ENCODE measurements around the gene RFX4.
"Not testable (repeated sequence)": the region's sequence is repeated elsewhere in the genome, so short reads cannot be mapped to it uniquely, and the experiment has no call there.

Gene RFX4

DNA sequence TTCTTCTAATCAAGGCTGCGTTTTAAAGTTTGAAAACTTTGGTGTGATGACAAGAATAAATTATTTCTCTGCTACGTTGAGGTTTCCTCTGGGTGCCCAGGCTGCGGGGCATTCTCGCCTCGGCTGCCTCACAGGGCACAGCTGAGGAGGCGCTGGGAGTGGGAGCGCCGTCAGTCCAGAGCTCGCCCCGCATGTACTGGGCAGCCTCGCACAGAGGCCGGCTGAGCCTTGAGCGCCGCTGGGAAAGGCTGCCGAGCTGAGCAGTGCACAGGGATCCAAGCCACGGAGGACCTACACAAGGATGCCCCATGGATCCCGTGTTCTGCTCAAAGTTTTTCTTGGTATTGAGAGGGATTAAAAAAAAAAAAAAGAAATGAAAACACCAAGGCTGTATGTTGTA is 11.6 kb downstream of the RFX4 start:
- DNase-seq: no peak

DNA sequence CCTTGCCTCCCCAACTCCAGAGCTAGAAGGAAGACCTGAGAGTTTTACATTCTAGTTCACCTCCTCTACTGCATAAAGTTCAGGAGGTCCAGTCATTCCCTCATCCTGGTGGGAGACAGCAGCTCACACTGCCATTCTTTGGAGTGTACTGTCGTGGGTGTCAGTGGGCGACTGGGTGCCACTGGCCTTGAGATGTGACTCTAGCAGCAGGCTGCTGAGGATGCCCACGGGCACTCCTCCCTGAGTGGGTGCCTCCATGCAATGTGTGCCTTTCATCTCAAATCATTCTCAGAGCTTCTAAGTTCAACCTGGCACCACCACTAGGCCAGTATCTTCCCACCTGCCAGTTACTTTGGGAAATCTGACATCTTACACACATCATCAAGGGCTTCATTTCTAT is 12.5 kb downstream of the RFX4 start:
- no peak for DNase-seq

DNA sequence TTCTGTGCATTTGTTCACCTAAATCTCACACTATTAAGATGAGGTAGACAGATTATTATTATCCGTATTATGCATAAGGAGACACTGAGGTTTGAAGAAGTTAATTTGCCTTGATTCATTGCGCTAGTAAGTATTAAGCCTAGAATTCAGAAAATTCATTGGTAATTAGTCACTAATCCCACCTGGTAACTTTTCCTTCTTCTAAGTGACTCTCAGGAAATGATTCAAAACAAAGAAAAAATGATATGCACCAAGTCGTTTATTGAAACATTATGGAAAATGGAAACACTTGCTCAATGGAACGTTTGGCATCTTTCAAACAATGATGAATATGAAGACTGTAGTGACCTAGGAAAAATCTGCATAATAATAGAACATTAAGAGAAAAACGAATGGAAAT is 15.2 kb downstream of the RFX4 start:
- no peak for DNase-seq

DNA sequence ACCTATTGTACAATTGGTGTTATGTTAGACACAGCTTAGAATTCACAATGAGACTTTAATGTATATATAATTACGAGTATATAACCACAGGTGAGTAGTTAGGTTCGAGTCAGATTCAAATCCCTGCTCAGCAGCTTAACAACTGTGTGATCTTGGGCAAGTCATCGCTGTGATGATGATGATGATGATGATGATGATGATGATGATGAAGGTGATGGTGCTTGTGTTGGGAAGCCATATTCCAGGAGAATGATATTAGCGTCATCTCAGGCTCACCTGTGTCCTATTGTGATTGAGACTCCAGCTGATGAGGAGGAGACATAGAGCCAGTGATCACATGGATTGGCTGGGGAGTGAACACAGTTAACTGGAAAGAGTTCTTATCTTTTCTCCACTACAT is 16.5 kb downstream of the RFX4 start:
- no peak for DNase-seq

DNA sequence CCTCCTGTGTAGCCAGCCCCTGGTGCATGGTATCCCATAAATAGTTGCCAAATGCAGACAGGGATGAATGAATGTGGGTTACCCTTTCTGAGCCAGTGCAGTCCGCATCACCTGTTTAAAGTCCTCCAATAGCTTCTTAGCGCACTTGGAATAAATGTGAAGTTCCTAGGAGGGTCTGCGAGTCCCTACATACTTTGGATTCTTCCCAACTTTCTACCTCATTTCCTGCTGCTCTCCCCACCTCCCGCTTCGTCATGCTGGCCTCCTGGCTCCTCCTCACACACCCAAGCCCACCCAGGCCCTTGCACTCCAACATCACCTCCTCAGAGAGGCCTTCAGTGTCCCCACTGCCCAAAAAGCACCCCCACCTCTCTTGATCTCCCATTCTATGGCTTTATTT is 17.7 kb downstream of the RFX4 start:
- DNase-seq: no peak

DNA sequence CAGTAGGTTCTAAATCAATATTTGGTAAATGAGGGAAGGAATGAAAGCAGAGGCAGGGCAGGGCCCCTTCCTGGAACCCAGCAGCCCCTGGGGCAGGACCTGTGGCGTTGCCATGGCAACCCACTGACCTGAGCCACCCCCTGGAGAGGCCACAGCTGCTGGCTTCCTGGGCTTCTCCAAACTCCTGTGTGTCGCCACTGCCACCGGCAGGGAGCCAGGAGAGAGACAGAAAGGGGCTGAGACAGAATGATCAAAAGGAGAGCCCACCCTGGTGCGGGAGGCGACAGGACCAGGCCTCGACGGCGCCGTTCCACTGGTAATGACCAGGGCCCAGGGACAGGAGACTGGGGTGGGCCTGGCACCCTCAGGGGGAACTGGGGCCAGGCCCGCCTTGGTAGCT is 18.2 kb downstream of the RFX4 start:
- DNase-seq: no peak

DNA sequence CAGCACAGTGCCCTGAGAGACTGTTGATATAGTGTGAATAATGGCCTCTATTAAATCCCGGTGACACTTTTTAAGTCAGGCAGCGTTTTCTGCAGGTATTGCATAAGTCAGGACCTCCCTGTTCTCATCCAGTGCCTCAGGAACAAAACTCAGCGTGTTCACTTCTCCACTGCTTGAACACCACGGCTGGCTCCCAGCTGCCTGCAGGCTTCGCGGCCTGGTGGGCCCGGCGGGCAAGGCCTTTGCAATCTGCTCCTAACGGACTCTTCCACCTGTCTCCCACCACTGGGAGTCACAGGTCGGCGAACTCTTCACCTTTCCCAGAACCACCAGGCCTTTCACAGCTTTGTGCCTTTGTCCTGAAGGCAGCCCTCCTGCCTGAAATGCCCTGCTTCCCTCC is 18.7 kb downstream of the RFX4 start:
- DNase-seq: no peak

DNA sequence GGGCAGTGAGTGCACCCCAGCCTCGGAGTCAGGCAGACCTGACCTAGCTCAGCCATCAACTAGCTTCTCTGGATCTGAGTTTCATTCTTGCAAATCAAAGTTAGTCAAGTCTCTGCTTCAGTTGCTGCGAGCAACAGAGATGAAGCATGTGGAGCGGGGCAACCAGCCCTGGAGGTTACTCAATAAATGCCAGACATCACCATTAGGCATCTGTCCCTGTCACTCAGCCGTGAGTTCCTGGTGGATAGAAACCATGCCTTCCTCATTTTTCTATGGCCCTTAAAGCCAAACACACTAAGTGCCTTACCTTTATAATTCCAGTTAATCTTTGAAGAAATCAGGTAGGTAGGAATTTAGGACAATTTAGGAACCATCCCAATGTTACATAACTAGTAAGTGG is 19.3 kb downstream of the RFX4 start:
- DNase-seq: no peak

DNA sequence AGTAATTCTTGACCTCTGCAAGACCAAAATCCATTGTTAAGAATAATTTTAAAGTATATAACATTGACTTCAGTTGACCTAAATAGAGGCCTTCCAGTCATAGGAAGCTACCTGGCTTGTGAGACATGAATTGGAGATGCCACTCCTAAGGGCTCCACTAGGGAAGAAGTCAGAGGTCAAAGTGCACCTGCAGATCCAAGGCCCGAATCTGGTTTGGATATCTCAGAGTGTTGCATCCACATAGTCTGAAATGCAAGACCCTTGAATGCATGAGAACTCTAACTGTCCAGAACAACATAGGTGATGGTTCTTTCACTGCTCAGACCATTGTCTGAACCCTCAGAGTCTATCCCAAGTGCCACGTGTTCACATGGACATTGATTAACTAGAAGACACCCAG is 22.4 kb downstream of the RFX4 start:
- no peak for DNase-seq

DNA sequence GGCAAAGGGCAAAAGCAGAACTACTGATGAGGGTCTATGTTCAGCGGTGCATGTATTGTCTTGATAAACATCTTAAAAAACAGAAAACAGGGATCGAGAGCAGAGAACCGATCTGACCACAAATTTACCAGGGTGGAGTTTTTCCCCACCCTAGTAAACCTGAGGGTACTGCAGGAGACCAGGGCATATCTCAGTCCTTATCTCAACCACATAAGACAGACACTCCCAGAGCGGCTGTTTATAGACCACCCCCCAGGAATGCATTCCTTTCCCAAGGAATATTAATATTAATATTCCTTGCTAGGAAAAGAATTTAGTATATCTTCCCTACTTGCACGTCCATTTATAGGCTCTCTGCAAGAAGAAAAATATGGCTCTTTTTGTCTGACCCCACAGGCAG is 37.8 kb downstream of the RFX4 start:
- not testable (repeated sequence) for DNase-seq

DNA sequence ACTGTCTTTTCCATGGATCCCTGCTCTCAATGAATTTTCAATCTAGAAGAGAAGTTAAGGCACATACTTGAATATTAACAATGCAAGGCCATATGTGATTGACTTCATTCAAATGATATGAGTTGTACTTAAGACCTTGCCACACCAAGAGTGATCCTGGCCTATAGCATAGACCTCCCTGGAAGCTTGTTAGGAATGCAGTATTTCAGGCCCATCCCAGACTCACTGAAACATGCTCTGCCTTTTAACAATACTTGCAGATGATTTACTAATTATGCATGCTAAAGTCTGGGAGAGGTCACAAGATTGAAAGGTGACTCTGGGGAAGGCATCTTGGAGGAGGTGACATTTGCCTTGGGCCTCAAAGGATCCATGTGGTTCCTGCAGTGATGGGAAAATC is 43.2 kb downstream of the RFX4 start:
- DNase-seq: no peak

DNA sequence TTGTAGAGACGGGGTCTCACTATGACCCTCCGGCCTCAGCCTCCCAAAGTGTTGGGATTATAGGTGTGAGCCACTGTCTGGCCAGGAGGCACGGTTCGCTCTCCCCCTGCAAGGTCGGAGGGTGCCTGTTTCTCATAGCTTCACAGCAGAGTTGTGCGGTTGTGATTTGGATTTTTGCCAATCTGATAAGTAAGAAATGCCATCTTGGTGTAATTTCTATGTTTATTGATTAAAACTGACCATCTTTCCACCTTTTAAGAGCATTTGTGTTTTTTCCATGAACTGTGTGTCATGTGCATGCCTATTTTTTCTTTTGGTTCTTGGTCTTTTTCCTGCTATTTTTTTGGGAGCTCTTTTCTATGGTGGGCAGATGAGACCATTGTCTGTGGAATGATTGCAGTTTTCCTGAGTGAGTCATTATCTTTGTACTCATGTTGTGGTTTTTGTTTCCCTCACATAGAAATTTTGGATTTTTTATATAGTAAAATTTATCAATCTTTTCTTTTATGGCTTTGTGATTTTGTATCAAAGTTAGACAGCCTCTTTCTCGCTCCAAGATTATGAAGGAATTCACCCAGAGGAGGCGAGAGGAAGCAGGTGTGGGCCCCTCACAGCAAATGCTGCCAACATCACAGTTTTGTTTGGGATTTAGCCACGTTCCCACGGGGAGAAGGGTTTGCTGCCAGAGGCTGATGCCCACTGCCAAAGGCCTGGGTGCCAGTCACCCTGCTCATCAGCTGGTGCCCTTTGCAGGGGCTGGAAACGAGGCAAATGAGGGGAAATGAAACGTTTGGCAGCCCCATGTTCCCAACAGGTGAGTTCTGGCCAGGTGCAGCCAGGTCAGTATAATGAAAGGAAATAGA is 47.2 kb downstream of the RFX4 start:
- no peak for DNase-seq

DNA sequence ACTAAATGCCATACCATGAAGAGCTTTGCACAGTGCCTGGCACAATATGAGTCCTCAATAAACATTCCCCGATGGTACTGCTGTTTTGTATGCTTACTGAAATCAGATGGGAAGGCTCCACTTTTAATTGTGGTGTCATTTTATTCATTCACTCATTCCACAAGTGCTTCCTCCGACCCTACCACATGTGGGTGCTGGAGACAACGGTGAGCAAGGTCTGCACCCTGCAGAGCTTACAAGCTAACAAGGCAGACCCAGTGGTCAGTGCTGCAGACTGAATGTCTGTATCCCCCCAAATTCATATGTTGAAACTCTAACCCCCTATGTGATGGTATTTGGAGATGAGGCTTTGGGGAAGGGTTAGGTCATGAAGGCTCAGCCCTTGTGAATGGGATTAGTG is 48.3 kb downstream of the RFX4 start:
- DNase-seq: no peak

DNA sequence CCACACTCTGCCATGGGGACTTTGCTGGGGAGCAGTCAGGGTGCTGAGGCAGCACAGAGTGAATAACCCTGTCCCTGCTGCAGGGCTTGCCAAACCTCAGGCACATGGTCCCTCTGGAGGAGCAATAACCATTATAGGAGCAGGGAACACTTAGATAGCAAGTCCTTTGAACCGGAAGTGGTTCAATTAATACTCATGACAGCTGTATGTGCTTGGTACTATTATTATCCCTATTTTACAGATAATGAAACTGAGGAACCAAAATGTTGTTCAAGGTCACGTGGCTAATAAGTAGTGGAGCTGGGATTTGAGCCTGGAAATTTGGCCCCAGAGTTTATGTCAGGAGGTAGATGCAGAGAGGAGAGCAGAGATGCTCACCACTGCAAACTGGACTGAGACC is 49.0 kb downstream of the RFX4 start:
- DNase-seq: no peak

DNA sequence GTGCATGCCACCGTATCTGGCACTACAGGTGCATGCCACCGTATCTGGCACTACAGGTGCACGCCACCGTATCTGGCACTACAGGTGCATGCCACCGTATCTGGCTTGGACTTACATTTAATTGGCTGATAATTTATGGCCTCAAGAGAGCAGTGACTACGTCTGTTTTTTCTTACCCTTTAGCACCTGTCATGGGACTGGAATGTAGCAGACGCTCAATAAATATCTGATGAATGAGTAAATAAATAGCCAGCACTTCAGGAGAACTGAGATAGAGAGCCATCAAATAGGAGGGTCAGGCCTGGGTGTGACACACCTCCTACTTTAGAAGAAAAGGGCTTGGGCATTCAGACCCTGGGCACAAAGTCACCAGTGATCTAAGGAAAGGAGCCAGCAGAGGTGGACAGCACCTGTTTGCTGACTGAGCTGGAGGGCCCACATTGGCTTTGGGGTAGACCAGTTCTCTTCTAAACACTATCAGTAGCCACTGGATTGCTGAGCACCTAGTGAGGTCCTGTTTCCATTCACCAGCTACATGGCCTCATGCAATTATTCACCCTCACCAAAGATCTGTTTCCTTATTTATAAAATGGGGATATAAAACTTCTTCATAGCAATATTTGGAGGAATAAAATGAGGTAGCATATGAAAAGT is 50.1 kb downstream of the RFX4 start:
- DNase-seq: no peak

DNA sequence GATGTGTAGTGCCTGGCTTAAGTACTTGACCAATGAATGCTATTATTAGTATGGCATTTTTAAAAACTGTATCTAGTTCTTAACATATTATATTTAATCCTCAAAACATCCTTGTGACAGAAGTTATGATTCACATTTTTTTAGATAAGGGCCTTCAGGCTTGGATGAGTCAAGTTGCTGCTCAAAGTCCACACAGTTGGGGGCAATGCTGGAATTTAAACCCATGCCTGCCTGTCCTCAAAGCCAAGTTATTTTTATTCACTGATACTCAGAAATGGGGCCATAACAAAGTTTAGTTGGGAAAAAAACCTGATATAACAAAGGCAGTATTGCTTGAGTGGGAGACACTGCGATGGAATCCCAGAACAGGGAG is 50.6 kb downstream of the RFX4 start:
- no peak for DNase-seq

DNA sequence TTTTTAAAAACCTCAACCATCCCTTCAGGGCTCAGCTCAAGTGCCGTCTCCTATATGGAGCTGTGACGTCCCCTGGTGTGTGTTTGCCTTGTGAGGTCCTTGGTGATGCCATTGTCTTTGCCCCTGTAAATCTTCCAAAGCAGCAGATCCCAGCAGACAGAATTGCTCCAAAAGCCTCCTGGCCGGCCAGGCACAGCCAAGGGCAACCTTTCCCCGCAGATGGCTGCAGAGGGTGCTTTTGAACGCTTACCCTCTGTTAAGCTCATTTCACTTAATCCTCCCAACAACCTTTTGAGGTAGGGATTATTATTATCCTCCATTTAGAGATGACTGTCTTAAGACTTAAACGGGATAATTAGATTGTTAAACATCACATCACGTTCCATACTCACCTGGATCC is 51.4 kb downstream of the RFX4 start:
- no peak for DNase-seq

DNA sequence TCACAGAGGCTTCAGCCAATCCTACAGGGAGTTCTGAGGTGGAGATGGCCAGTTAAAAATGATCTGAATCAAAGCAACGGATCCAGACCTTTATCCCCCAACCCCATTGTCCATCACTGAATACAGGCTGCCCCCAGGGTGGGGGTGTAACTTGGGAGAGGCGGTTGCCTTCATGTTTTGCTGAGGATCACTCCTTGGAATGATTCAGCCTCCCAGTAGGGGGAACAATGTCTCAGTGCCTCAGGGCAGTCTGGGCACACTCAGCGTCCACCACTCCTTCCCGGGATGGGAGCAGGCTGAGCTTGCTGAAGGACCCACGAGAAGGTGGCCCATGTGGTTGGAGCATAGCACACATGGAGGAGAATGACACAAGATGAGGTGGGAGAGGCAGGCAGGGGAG is 60.2 kb downstream of the RFX4 start:
- no peak for DNase-seq

DNA sequence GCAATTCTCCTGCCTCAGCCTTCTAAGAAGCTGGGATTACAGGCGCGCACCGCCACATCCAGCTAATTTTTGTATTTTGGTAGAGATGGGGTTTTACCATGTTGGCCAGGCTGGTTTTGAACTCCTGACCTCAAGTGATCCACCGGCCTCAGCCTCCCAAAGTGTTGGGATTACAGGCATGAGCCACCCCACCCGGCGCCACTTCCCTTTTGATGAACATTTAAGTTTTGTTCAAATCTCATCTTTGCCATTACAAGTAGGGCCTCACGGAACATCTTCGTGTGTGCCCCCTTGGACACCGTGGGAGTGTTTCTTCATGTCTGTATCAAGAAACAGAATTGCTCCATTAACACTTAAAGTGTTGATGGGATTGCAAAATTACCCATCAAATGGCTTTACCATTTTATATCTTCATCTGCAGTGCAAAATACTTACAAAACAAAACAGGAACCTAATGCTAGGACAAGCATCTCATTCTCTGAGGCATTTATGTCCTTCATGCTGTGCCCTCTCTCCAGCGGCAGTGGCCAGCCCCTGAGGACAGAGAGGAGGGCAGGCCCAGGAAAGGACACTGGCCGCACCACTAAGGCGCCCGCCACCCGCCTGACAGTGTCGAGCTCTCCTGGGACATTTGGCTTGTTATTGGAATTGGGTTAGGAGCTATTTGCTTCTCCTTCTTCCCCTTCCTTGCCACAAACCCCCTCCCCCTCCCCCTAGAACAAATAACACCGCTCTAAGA is 61.7 kb downstream of the RFX4 start:
- no peak for DNase-seq

DNA sequence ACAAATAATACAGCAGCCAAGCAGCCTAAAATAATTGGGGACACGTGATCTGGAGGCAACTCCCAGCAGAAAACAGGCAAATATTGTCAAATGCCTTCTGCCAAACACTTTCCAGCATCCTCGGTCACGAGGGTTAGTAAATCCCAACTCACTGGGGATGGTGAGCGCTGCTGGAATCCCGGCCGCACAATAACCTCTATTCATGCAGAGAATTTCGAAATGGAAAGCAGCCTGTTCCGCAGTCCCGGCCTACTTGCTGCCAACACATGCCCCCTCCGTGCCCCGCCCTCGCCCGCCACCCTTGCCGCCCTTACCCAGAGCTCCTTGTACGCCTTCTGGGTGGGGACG is 62.2 kb downstream of the RFX4 start:
- peak; percentile 81 for DNase-seq

DNA sequence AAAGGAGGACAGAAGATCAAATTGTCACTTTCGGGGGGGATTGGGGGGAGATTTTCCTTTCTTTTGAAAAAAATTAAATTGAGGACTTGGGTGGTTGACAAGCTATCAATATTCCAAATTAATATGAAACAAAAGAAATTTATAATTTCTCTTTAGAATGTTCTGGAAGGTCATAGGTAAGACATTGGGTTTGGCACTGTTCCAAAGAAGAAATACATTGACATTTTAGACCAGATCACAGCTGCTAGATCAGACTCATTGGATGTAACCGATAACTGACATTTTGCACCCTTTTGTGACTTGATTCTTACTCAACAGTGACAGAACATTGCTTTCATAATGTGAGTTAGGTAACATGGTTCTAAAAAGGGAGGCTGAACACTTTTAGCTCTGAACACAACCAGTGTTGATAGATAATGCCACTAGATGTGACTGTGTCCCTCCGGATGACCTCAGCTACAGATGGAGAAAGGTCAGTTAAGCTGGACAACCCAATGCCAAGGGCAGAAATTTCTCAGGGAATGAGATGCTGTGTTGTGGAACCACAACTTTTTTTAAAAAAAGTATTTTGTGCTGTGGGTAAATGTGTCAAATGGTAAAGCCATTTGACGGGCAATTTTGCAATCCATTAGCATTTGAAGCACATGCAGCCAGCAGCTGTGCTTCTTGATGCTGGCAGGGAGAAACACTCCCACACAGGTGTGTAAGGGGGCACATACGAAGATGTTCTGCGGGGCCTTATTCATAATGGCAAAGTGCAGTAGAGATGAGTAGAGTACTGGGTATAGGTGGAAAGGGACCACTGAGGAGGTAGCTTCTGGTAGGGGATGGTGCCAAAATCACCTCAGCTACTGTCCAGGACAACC is 62.9 kb downstream of the RFX4 start:
- DNase-seq: no peak

DNA sequence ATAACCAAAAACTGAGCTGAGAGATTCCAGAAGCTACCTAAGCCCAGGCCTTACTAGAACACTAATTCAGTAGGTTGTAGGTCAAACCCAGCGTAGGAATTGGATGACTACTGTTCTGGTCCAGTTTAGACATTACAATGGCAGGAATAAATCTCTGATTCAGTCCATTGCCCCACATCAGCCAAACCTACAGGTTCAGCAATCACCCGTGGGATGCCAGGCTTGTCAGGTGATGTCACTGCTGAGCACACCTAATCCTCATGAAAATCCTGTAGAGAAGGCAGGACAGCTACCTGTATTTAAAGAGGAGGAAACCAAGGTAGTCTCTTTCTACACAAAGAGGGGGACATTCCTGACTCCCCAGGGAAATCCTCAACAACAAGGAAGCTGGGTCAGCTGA is 63.7 kb downstream of the RFX4 start:
- DNase-seq: no peak

DNA sequence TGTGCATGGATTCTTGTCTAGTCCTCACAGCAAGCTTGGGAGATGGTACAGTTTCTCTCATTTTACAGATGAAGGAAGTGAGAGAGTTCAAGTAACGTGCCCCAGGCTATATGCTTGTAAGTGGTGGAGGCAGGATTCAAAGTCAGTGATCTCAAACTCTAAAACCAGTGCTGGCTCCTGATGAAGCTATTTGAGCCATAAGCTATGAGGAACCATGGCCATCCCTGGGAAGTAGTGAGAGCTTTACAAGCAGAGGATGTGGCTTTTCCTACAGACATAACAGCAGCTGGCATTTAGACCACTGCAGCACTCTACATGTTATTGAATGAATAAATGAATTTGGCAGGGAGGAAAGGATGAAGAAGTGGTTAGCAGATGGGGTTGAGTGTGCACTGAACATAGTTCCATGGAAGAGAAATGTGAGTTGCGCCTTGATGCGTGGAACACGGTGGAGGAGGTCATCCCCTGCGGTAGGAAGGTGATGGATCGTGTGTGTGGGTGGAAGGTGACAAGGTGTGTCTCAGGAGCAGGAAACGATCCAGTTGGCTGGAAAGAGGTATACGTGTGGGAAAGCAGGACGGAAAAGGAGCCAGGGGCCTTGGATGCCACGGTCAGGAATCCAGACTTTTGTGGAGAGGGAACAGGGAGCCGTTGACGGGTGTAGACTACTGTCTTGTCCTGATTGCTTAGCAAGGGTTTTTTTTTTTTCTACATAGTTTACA is 65.2 kb downstream of the RFX4 start:
- no peak for DNase-seq
